H9 (cell line): Measurements from ENCODE around the gene TSGA10. TPM values are rescaled to one million over a fixed set of nuclear protein-coding genes. Genes with fewer than 3 reads are reported as not detected.

Source experiments
- DNase-seq: peaks from one replicate; pipeline ENCODE4 v3.0.0-alpha.2; 2017
- H2AFZ ChIP-seq: one replicate; pipeline ENCODE4 v1.6.1; 2013; ENCODE audit warnings: mild to moderate bottlenecking, low read length, control low read depth, moderate library complexity
- H2AK5ac ChIP-seq: 2 replicates; pipeline ENCODE4 v1.6.1; 2013; ENCODE audit warnings: low read length, control low read depth, mixed read lengths; ENCODE audit not compliant: insufficient read length
- H2BK120ac ChIP-seq: one replicate; pipeline ENCODE4 v1.6.1; 2013; ENCODE audit warnings: low read depth, mild to moderate bottlenecking, low read length, control low read depth, inconsistent platforms; ENCODE audit not compliant: poor library complexity, severe bottlenecking
- H2BK12ac ChIP-seq: 2 replicates; pipeline ENCODE4 v1.6.1; 2013; ENCODE audit warnings: low read length, control low read depth, mixed read lengths, low read depth; ENCODE audit not compliant: insufficient read length
- H2BK15ac ChIP-seq: 2 replicates; pipeline ENCODE4 v1.6.1; 2013; ENCODE audit warnings: low read depth, low read length, control low read depth
- H2BK20ac ChIP-seq: one replicate; pipeline ENCODE4 v1.6.1; 2013; ENCODE audit warnings: low read depth, mild to moderate bottlenecking, low read length, control low read depth, inconsistent platforms; ENCODE audit not compliant: poor library complexity, severe bottlenecking
- H2BK5ac ChIP-seq: 2 replicates; pipeline ENCODE4 v1.6.1; 2013; ENCODE audit warnings: low read length, control low read depth, mixed read lengths; ENCODE audit not compliant: insufficient read length
- H3K14ac ChIP-seq: 2 replicates; pipeline ENCODE4 v1.6.1; 2013; ENCODE audit warnings: low read length, control low read depth; ENCODE audit not compliant: insufficient read depth
- H3K18ac ChIP-seq: 2 replicates; pipeline ENCODE4 v1.6.1; 2013; ENCODE audit warnings: low read depth, mild to moderate bottlenecking, mixed read lengths, low read length, control low read depth; ENCODE audit not compliant: insufficient read length
- H3K23ac ChIP-seq: 2 replicates; pipeline ENCODE4 v1.6.1; 2013; ENCODE audit warnings: low read length, control low read depth, mixed read lengths, low read depth; ENCODE audit not compliant: insufficient read length
- H3K23me2 ChIP-seq: 2 replicates; pipeline ENCODE4 v1.6.1; 2013; ENCODE audit warnings: low read depth, mild to moderate bottlenecking, mixed read lengths, low read length, control low read depth; ENCODE audit not compliant: insufficient read length, poor library complexity, severe bottlenecking
- H3K27ac ChIP-seq: 2 replicates; pipeline ENCODE4 v1.5.1; 2013; ENCODE audit warnings: low read length, control low read depth, mixed read lengths, low read depth; ENCODE audit not compliant: insufficient read length
- H3K27me3 ChIP-seq: 2 replicates; pipeline ENCODE4 v1.6.1; 2013; ENCODE audit warnings: low read length, control low read depth, inconsistent platforms; ENCODE audit not compliant: insufficient read depth
- H3K4ac ChIP-seq: 2 replicates; pipeline ENCODE4 v1.6.1; 2013; ENCODE audit warnings: low read depth, mild to moderate bottlenecking, control low read depth, inconsistent platforms, low read length, moderate library complexity
- H3K4me1 ChIP-seq: 2 replicates; pipeline ENCODE4 v1.6.1; 2013; ENCODE audit warnings: low read length, control low read depth, inconsistent platforms; ENCODE audit not compliant: insufficient read depth
- H3K4me2 ChIP-seq: 2 replicates; pipeline ENCODE4 v1.6.1; 2013; ENCODE audit warnings: low read length, control low read depth, mixed read lengths; ENCODE audit not compliant: insufficient read length, insufficient read depth
- H3K56ac ChIP-seq: 2 replicates; pipeline ENCODE4 v1.6.1; 2013; ENCODE audit warnings: low read depth, mild to moderate bottlenecking, mixed read lengths, low read length, control low read depth; ENCODE audit not compliant: insufficient read length
- H3K79me1 ChIP-seq: 2 replicates; pipeline ENCODE4 v1.6.1; 2013; ENCODE audit warnings: low read depth, mild to moderate bottlenecking, moderate library complexity, low read length, control low read depth, inconsistent platforms; ENCODE audit not compliant: insufficient read depth, poor library complexity, severe bottlenecking
- H3K79me2 ChIP-seq: 2 replicates; pipeline ENCODE4 v1.6.1; 2013; ENCODE audit warnings: low read length, control low read depth, inconsistent platforms; ENCODE audit not compliant: insufficient read depth
- H3K9ac ChIP-seq: 2 replicates; pipeline ENCODE4 v1.6.1; 2013; ENCODE audit warnings: low read length, control low read depth, mixed read lengths; ENCODE audit not compliant: insufficient read length; ENCODE audit errors: extremely low read depth
- H3K9me3 ChIP-seq: one replicate; pipeline ENCODE4 v1.6.1; 2013; ENCODE audit warnings: low read depth, low read length, inconsistent platforms; ENCODE audit not compliant: control insufficient read depth
- H3T11ph ChIP-seq: one replicate; pipeline ENCODE4 v1.6.1; 2013; ENCODE audit warnings: mild to moderate bottlenecking, low read length, control low read depth, inconsistent platforms
- H4K20me1 ChIP-seq: one replicate; pipeline ENCODE4 v1.6.1; 2013; ENCODE audit not compliant: control insufficient read depth, insufficient read length, insufficient read depth
- H4K5ac ChIP-seq: 2 replicates; pipeline ENCODE4 v1.6.1; 2013; ENCODE audit warnings: low read depth, mild to moderate bottlenecking, mixed read lengths, low read length, control low read depth; ENCODE audit not compliant: insufficient read length
- H4K8ac ChIP-seq: replicated peaks from 2 replicates; pipeline ENCODE4 v1.6.1; 2013; ENCODE audit warnings: low read length, control low read depth, mixed read lengths, low read depth; ENCODE audit not compliant: insufficient read length
- H4K91ac ChIP-seq: 2 replicates; pipeline ENCODE4 v1.6.1; 2013; ENCODE audit warnings: low read depth, mild to moderate bottlenecking, moderate library complexity, mixed read lengths, low read length, control low read depth; ENCODE audit not compliant: insufficient read length
- H3K27ac Mint-ChIP-seq, 3 experiments: 2 replicates in 2 of 3; 3 replicates in 1 of 3; pipeline ENCODE4 v1.8.0; 2020 to 2021; ENCODE audit warnings: mixed read lengths in 3 of 3, mild to moderate bottlenecking in 1 of 3, moderate library complexity in 1 of 3
- H3K27me3 Mint-ChIP-seq: 2 replicates; pipeline ENCODE4 v1.8.0; 2021; ENCODE audit warnings: low read depth, mild to moderate bottlenecking, moderate library complexity, mixed read lengths
- H3K36me3 Mint-ChIP-seq, 3 experiments: 2 replicates in 2 of 3; 3 replicates in 1 of 3; pipeline ENCODE4 v1.8.0; 2020 to 2021; ENCODE audit warnings: low read depth in 3 of 3, mixed read lengths in 3 of 3; ENCODE audit not compliant: insufficient read depth in 1 of 3
- H3K4me1 Mint-ChIP-seq, 2 experiments: 2 replicates each; pipeline ENCODE4 v1.8.0; 2020; ENCODE audit warnings: mixed read lengths in 2 of 2
- H3K4me3 Mint-ChIP-seq, 2 experiments: 2 replicates in 1 of 2; 3 replicates in 1 of 2; pipeline ENCODE4 v1.8.0; 2020 to 2021; ENCODE audit warnings: mild to moderate bottlenecking in 2 of 2, mixed read lengths in 2 of 2, moderate library complexity in 1 of 2
- H3K9me3 Mint-ChIP-seq, 2 experiments: 2 replicates in 1 of 2; 3 replicates in 1 of 2; pipeline ENCODE4 v1.8.0; 2020; ENCODE audit warnings: mild to moderate bottlenecking in 2 of 2, mixed read lengths in 2 of 2, moderate library complexity in 1 of 2
- WGBS: extraction: QIAGEN DNeasy Blood & Tissue Kit; methylation state at CpG from one replicate; pipeline ENCODE4 v1.1.7; 2013; ENCODE audit warnings: missing lambda C conversion rate, low lambda C conversion rate, mixed read lengths; ENCODE audit not compliant: insufficient read length; ENCODE audit errors: extremely low coverage; 5-methylcytosine and 5-hydroxymethylcytosine counted together
- total RNA-seq: library from RNA; stranded (reverse); gene quantifications from 2 replicates; pipeline ENCODE4 v1.2.1, GENCODE V29; 2021
- TF ChIP-seq, protein P1 (sequence below): fragments of 200-600 bp; sonication (generic); conservative IDR thresholded peaks from 3 replicates; pipeline ENCODE4 v1.8.0; 2021; ENCODE audit warnings: antibody characterized with exemption, mild to moderate bottlenecking

The TSGA10 gene
- total RNA-seq, 1 experiment from 2014 or later: 6.3 TPM

GRCh38 chr2:99081891-99082290 is 72.9 kb downstream of the TSGA10 start:
- H3K23me2 ChIP-seq: no peaks in the 10 kb centered on the region
- H4K8ac ChIP-seq: no peak overlapping the region
- no CpG with 5 or more reads among the region's 4 CpGs for WGBS
- no peak overlapping the region for H3K14ac ChIP-seq
- H3K56ac ChIP-seq: no peak overlapping the region
- no peak overlapping the region for H3K23ac ChIP-seq
- H4K5ac ChIP-seq: no peak overlapping the region
- no peak overlapping the region for H4K91ac ChIP-seq
- H3K27ac Mint-ChIP-seq: no peak overlapping the region
- TF ChIP-seq, protein P1, sequence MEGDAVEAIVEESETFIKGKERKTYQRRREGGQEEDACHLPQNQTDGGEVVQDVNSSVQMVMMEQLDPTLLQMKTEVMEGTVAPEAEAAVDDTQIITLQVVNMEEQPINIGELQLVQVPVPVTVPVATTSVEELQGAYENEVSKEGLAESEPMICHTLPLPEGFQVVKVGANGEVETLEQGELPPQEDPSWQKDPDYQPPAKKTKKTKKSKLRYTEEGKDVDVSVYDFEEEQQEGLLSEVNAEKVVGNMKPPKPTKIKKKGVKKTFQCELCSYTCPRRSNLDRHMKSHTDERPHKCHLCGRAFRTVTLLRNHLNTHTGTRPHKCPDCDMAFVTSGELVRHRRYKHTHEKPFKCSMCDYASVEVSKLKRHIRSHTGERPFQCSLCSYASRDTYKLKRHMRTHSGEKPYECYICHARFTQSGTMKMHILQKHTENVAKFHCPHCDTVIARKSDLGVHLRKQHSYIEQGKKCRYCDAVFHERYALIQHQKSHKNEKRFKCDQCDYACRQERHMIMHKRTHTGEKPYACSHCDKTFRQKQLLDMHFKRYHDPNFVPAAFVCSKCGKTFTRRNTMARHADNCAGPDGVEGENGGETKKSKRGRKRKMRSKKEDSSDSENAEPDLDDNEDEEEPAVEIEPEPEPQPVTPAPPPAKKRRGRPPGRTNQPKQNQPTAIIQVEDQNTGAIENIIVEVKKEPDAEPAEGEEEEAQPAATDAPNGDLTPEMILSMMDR: no peak
- no peaks in the 10 kb centered on the region for H3K79me1 ChIP-seq
- H3K27me3 Mint-ChIP-seq: peaks cover 1% of the 10 kb centered on the region; the same call in 1 of the 2 replicates
- no peak overlapping the region for H2BK120ac ChIP-seq
- no peaks in the 10 kb centered on the region for H3K27me3 ChIP-seq
- no peak overlapping the region for H2BK5ac ChIP-seq
- DNase-seq: no peak
- H2BK20ac ChIP-seq: no peak overlapping the region
- H3K9me3 Mint-ChIP-seq: no peaks in the 10 kb centered on the region
- H3K9ac ChIP-seq: no peak overlapping the region
- H3K27ac ChIP-seq: no peak overlapping the region
- peaks cover 11 to 16% of the 10 kb centered on the region in 2 experiments for H3K4me1 Mint-ChIP-seq
- H3K9me3 ChIP-seq: no peaks in the 10 kb centered on the region
- no peak overlapping the region for H2AK5ac ChIP-seq
- H2BK12ac ChIP-seq: no peak overlapping the region
- H2AFZ ChIP-seq: no peak overlapping the region
- no peak overlapping the region for H2BK15ac ChIP-seq
- H3K36me3 Mint-ChIP-seq: no peaks in the 10 kb centered on the region
- H3K18ac ChIP-seq: no peak overlapping the region
- no peak overlapping the region for H3T11ph ChIP-seq
- H3K4me1 ChIP-seq: no peaks in the 10 kb centered on the region; the same call in 1 of the 2 replicates
- H3K4me2 ChIP-seq: no peak overlapping the region
- H3K79me2 ChIP-seq: no peaks in the 10 kb centered on the region
- H3K4me3 Mint-ChIP-seq: peak overlapping the region in 1 of 2 experiments; percentile 17; a peak in 1 of 5 replicates
- no peaks in the 10 kb centered on the region for H4K20me1 ChIP-seq
- H3K4ac ChIP-seq: no peak overlapping the region
